ENCODE measurements around the gene CD46. TPM values are rescaled to one million over a fixed set of nuclear protein-coding genes. Genes with fewer than 3 reads are reported as not detected.

Gene CD46
- total RNA-seq, 1 experiment from 2014 or later, result 100 TPM

- no peak overlapping the region for H3K4me2 ChIP-seq (ENCODE audit: low read length)
- H3K36me3 ChIP-seq (ENCODE audit: control insufficient read depth in 1 of 2, insufficient read depth in 2 of 2, low read length in 2 of 2), result no peaks in the 10 kb centered on the region
- RAD21 ChIA-PET (ENCODE audit: low non-redundant PET in 1 of 2, low total read pairs in 2 of 2, uncharacterized antibody in 2 of 2, unreplicated experiment in 2 of 2), result no interaction called here
- no peak overlapping the region for H3K4me3 ChIP-seq (replicated peaks in 1 of 2; ENCODE audit: low read depth in 1 of 2, low read length in 2 of 2)
- H3K9ac ChIP-seq (ENCODE audit: low read length), result no peak overlapping the region
- ATAC-seq (no peak), DNase-seq (ENCODE audit: low read depth, low spot score) (no peak)
- no TSS peak for BruUV-seq (replicated peaks)
- H2AFZ ChIP-seq (ENCODE audit: low read depth, low read length, poor library complexity, severe bottlenecking), result no peak overlapping the region
- H3K4me1 ChIP-seq (ENCODE audit: control insufficient read depth in 1 of 2, insufficient read depth in 2 of 2, low read length in 2 of 2), result no peaks in the 10 kb centered on the region
- peaks cover 20% of the 10 kb centered on the region; the same call in 1 of the 2 replicates for H3K79me2 ChIP-seq (ENCODE audit: insufficient read depth, low read length)
- TF ChIP-seq ELF1 (IDR thresholded peaks at IDR 0.05; ENCODE audit: borderline replicate concordance, low read depth) (no peak), SP1 (IDR thresholded peaks at IDR 0.05; ENCODE audit: low read depth) (no peak), ZBTB33 (IDR thresholded peaks at IDR 0.05; ENCODE audit: extremely low read depth, insufficient replicate concordance, low read length) (no peak), POLR2AphosphoS5 (IDR thresholded peaks at IDR 0.05; ENCODE audit: low read depth, low read length) (no peak), MAX (IDR thresholded peaks at IDR 0.05) (no peak), SRF (IDR thresholded peaks at IDR 0.05; ENCODE audit: low read depth) (no peak), YY1 (IDR thresholded peaks at IDR 0.05; ENCODE audit: extremely low read depth, insufficient replicate concordance, low read depth, low read length) (no peak), EZH2phosphoT487 (IDR thresholded peaks at IDR 0.05; ENCODE audit: borderline replicate concordance) (no peak), POLR2A (IDR thresholded peaks at IDR 0.05; ENCODE audit: borderline replicate concordance, extremely low read depth, insufficient read depth, insufficient read length) (no peak), SIN3A (IDR thresholded peaks at IDR 0.05; ENCODE audit: low read depth) (no peak), CEBPB (IDR thresholded peaks at IDR 0.05; ENCODE audit: low read depth) (no peak), RAD21 (IDR thresholded peaks at IDR 0.05; ENCODE audit: low read depth) (no peak), EGR1 (IDR thresholded peaks at IDR 0.05; ENCODE audit: low read depth) (no peak), EZH2 (IDR thresholded peaks at IDR 0.05) (no peak), JUND (IDR thresholded peaks at IDR 0.05) (no peak)
- no peaks in the 10 kb centered on the region for H3K27me3 ChIP-seq (ENCODE audit: insufficient read depth, low read length)
- CTCF ChIA-PET, result no interaction called here
- no peaks in the 10 kb centered on the region for H3K9me3 ChIP-seq (ENCODE audit: control insufficient read depth in 1 of 2, insufficient read depth in 1 of 2, low read depth in 1 of 2, low read length in 2 of 2)
- H3K27ac ChIP-seq (ENCODE audit: low read depth, low read length), result no peak overlapping the region
- intact Hi-C loops (cut with micrococcal nuclease), result no loop called here
- H3K9me2 ChIP-seq (ENCODE audit: insufficient read depth), result no peaks in the 10 kb centered on the region
- no peaks in the 10 kb centered on the region for H4K20me1 ChIP-seq (ENCODE audit: insufficient read depth)
- POLR2A ChIA-PET, result no interaction called here
Measured at GRCh38 chr1:207836591-207837347, 84.9 kb downstream of the CD46 start.

All from HCT116 (cell line).